ENCODE measurements around the gene PIGU.
"Not testable (repeated sequence)": the region's sequence is repeated elsewhere in the genome, so short reads cannot be mapped to it uniquely, and the experiment has no call there.

Gene PIGU

GRCh38 chr20:34706912-34707784 lies 30.3 kb upstream of the PIGU start:
- DNase-seq, result no peak

DNA sequence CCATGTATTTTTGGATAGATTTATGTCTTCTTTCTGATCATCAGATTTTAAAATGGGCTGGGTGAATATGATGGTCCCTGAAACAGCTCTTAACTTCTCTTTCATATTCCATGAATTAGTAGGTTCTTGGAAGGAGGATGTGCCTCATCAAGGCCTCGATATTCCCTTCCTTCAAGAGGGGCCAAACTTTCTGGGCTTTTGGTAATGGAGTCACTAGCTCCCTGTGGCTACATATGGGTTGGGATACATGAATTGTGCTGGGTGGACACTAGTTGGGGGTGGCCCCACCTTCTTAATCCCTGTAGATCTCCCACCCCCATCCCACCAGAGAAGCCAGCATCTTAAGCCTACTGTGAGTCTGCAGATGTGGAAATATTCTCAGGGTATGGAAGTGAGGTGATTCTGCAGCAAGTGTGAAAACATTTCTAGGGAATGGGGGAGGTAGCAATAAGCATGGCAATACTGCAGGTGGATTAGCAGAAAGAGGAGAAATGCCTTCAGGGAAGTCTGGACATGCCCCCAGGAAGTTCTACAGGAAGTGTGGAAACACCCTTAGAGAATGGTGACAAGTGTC lies 29.5 kb upstream of the PIGU start:
- DNase-seq, result no peak

GRCh38 chr20:34705397-34706301 lies 28.8 kb upstream of the PIGU start:
- no peak for DNase-seq

- no peak for DNase-seq
These were observed 28.1 kb upstream of the PIGU start for GRCh38 chr20:34705008-34705396.

- DNase-seq, result peak; percentile 87
These were observed 27.5 kb upstream of the PIGU start, which contains the start of gene TP53INP2 for GRCh38 chr20:34704177-34705007. Gene TP53INP2 (plus strand): TSS chr20:34704344. CDS start chr20:34708740, 4,396 bp downstream.

DNA sequence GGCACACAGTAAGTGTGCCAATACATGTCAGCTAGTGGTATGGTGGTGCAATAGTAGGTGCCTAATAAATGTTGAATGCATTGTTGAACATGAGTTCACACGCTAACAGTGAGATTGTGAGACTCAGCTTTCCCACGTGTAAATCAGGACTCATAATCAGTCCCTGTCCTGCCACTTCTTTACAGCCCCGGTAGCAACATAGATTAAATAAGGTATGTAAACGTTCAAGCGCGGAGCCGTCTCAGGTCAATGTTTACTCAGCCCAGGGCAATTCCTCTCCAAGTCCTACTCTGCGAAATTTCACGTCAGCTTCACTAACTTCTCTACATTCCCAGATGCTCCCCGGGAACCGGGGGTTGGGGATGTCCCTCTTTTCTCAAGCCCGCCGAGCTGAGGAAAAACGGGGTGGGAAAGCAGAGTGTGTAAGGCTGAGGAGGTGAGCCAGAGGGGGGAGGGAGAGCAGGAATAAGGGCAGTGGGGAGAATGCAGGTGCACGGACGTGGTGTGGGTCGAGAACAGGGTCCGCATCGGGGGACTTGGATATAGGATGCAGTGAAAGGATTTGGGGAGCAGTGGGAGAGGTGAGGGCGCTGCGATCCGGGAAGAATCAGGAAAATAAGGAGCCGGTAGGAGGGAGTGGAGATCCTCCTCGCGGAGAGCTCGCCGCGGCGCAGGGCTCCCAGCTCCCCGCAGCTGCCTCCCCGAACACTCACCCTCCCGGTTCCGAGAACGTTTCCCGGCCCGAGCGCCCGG lies 26.7 kb upstream of the PIGU start:
- peak; percentile 58 for DNase-seq

DNA sequence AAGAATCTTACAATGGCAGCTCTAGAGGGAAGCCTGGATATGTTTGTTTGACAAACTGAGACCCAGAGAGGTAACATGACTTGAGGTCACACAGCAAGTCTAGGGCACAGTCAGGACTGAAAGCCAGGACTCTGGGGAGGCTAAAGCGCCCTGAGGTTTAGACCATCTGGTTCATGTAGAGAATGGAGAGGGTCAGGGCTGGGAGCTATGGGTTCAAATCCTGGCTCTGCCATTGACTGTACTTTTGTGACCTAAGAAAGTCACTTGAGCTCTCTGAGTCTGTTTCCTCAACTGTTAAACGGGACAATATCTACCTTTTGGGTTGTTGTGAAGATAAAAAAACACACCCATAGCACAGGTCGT lies 26.1 kb upstream of the PIGU start:
- DNase-seq, result no peak

DNA sequence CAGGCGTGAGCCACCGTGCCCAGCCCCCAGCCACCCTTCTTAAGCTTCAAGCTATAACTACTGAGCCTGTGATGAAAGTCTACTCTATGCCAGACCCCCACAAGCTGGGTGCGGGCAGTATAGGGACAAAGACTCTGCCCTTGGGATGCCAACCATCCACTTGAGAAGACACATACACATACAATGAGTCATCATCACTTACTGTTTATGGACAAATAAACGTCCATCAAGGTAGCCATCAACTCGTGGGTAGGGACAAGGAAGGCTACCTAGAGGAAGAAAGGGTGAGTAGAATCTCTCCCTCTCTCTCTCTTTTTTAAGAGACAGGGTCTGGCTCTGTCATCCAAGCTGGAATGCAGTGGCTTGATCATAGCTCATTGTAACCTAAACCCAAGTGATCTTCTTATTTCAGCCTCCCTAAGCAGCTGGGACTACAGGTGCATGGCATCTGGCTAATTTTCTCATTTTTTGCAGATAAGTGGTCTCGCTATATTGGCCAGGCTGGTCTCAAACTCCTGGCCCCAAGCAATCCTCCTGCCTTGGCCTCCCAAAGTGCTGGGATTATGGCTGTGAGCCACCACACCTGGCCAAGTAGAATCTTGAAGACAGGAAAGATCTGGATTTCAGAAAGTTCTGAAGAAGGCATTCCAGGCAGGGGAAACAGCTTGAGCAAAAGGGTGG lies 24.7 kb upstream of the PIGU start:
- no peak for DNase-seq

DNA sequence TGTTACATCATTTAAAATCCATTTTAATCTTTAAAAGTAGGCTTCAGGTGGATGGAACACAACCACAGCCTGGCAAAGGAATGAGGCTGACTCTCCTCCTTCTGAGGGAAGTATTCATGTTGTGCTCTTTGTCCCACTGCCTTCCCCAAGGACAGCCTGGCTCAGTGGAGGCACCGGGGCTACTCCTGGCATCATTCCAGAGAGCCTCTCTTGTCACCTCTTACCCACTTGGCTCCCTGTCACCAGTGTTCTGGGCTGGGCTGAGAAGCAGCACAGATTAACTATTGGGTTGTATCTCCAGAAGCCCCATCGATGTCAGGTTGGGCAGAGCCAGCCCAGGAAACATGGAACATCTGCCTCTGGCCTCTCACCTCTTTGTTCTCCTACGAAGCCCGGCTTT lies 16.5 kb upstream of the PIGU start:
- DNase-seq, result no peak

DNA sequence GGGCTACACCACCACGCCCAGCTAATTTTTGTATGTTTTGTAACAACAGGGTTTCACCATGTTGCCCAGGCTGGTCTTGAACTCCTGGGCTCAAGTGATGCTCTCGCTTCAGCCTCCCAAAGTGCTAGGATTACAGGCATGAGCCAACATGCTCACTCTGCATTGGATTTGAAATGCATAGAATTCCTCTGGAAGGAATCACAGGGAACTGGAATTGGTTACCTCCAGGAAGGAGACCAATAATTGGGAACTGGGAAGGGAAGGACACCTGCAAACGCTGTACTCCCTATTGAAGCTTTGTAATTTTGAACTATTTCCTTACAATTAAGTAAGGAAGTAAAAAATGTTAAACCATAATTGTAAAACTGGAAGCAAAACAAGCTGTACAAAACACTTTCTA lies 14.9 kb upstream of the PIGU start:
- no peak for DNase-seq

- DNase-seq, result no peak
These were observed 12.6 kb upstream of the PIGU start for GRCh38 chr20:34689486-34689885.

GRCh38 chr20:34683667-34684066 lies 6.8 kb upstream of the PIGU start:
- DNase-seq, result no peak

- no peak for DNase-seq
These were observed 3.8 kb upstream of the PIGU start for GRCh38 chr20:34680586-34681175.

GRCh38 chr20:34675993-34676641 lies 775 bp downstream of the PIGU start:
- DNase-seq, result no peak

DNA sequence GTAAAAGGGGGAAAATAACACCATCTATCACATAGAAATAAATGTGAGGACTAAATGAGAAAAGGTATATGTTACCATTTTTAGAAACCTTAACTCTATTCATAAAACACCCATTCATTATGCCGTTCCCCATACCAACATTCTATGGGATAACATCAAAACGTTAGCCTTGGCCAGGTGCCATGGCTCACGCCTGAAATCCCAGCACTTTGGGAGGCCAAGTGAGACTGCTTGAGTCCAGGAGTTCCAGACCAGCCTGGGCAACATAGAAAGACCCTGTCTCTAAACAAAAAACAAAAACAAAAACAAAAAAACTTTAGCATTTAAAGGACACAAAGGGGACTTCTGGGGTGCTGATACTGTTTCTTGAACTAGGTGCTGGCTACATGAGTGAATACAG lies 1.3 kb downstream of the PIGU start:
- DNase-seq, result no peak

GRCh38 chr20:34673412-34673811 lies 3.5 kb downstream of the PIGU start:
- DNase-seq, result no peak

GRCh38 chr20:34669094-34669493 lies 7.8 kb downstream of the PIGU start:
- DNase-seq, result no peak

DNA sequence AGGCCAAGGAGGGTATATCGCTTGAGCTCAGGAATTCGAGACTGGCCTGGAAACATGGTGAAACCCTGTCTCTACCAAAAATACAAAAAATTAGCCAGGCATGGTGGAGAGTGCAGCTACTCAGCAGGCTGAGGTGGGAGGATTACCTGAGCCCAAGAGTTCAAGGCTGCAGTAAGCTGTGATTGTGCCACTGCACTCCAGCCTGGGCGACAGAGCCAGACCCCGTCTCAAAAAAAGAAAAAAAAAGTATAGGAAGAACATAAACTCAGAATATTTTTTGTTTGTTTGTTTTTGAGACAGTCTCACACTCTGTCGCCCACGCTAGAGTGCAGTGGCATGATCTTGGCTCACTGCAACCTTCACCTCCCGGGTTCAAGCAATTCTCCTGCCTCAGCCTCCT lies 12.1 kb downstream of the PIGU start:
- DNase-seq, result not testable (repeated sequence)

GRCh38 chr20:34663213-34663943 lies 13.5 kb downstream of the PIGU start:
- DNase-seq, result no peak

DNA sequence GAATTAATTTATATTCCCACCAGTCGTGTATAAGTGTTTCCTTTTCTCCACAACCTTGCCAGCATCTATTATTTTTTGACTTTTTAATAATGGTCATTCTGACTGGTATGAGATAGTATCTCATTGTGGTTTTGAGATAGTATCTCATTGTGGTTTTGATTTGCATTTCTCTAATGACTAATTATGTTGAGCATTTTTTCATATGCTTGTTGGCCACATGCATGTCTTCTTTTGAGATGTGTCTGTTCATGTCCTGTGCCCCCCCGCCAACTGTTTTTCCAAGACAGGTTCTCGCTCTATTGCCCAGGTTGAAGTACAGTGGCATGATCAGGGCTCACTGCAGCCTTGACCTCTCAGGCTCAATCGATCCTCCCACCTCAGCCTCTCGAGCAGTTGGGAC lies 15.1 kb downstream of the PIGU start:
- DNase-seq, result not testable (repeated sequence)
